Esophagus squamous epithelium (tissue), 4 donors: ENCODE data around the gene EIF2B5.

Source experiments
- CTCF ChIP-seq, 6 experiments: fragments of 450-650 bp in 4 of 6; fragments of 200-600 bp in 2 of 6; sonication (generic) in 2 of 6; IDR thresholded peaks; one replicate each; pipeline ENCODE4 v1.5.1; 2016 to 2019; ENCODE audit warnings: antibody characterized with exemption in 6 of 6, mild to moderate bottlenecking in 4 of 6, moderate library complexity in 4 of 6
- POLR2A ChIP-seq, 4 donors: fragments of 450-650 bp; IDR thresholded peaks; one replicate each; pipeline ENCODE4 v1.6.1; 2017; ENCODE audit warnings: antibody characterized with exemption in 4 of 4, mild to moderate bottlenecking in 4 of 4, moderate library complexity in 3 of 4

- TF ChIP-seq CTCF (IDR thresholded peaks at IDR 0.05) (no peak), POLR2A (IDR thresholded peaks at IDR 0.05) (no peak)
These were observed 9.3 kb downstream of the EIF2B5 start for GRCh38 chr3:184144505-184144904.
